Esophagus squamous epithelium (tissue), 4 donors: ENCODE results near the gene CD38.

ENCODE experiments used
- CTCF ChIP-seq, 6 experiments: fragments of 450-650 bp in 4 of 6; fragments of 200-600 bp in 2 of 6; sonication (generic) in 2 of 6; IDR thresholded peaks; one replicate each; pipeline ENCODE4 v1.5.1; 2016 to 2019; ENCODE audit warnings: antibody characterized with exemption in 6 of 6, mild to moderate bottlenecking in 4 of 6, moderate library complexity in 4 of 6
- POLR2A ChIP-seq, 4 donors: fragments of 450-650 bp; IDR thresholded peaks; one replicate each; pipeline ENCODE4 v1.6.1; 2017; ENCODE audit warnings: antibody characterized with exemption in 4 of 4, mild to moderate bottlenecking in 4 of 4, moderate library complexity in 3 of 4

DNA sequence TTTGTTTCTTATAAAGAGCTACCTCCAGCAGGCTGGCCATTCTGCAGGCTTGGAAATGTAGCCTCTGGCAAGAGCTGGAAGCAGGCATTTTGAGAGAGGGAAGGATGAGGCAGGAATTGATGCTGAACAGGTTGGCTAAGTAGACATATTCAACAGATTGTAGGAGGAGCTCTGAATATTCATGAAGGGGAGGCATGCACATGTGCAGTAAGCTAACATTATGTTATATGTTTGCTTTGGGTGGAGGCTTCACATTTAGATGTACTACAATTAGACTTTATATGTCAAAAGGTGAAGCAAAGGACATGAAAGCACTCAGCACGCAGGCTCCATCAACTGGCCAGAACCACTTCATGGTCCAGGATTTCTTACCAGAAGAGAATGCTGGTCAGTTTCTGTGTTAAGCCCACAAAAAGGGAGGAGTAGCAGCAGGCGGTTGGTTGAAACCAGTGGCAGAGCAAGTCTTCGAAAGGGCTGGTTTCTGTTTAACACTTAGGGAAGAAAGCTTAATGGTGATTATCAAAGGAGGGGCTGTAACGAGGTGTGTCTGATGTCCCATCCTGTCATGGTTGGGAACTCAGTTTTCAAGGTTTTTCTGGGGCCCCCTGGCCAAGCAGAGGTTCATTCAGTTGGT is 105.6 kb downstream of the CD38 start:
- no peak for TF ChIP-seq CTCF (IDR thresholded peaks at IDR 0.05)
- TF ChIP-seq POLR2A (IDR thresholded peaks at IDR 0.05), result no peak
